ENCODE measurements around the gene OR2T29. TPM values are rescaled to one million over a fixed set of nuclear protein-coding genes. Genes with fewer than 3 reads are reported as not detected.
A peak's percentile ranks its signal among the peaks of the same experiment; 100 is the strongest.
"Not testable (repeated sequence)": the region's sequence is repeated elsewhere in the genome, so short reads cannot be mapped to it uniquely, and the experiment has no call there.

Gene OR2T29
- polyA plus RNA-seq, 4 donors: not detected

GRCh38 chr1:248565530-248566373, 3.2 kb upstream of the OR2T29 start:
- not testable (repeated sequence) for H3K36me3 ChIP-seq (ENCODE audit: control insufficient read depth in 3 of 3, insufficient read depth in 2 of 3, low read depth in 1 of 3, low read length in 3 of 3); H3K4me3 ChIP-seq (ENCODE audit: low read depth in 1 of 3, low read length in 3 of 3); H3K27me3 ChIP-seq (ENCODE audit: control insufficient read depth in 3 of 3, insufficient read depth in 3 of 3, low read length in 3 of 3); DNase-seq; H3K9me3 ChIP-seq (ENCODE audit: control insufficient read depth in 2 of 2, insufficient read depth in 1 of 2, low read depth in 1 of 2, low read length in 1 of 2); FAIRE-seq; H3K4me1 ChIP-seq (ENCODE audit: control insufficient read depth in 3 of 3, insufficient read depth in 2 of 3, low read depth in 1 of 3, low read length in 2 of 3); H3K27ac ChIP-seq (ENCODE audit: low read depth in 1 of 3, low read length in 2 of 3)
- 59 to 68% (median 63%) methylated on average over 11 of the region's 11 CpGs for WGBS, 3 donors

GRCh38 chr1:248551027-248551426, 11.5 kb downstream of the OR2T29 start:
- H3K9me3 ChIP-seq (ENCODE audit: control insufficient read depth in 2 of 2, insufficient read depth in 1 of 2, low read depth in 1 of 2, low read length in 1 of 2); FAIRE-seq; H3K4me3 ChIP-seq (ENCODE audit: low read depth in 1 of 3, low read length in 3 of 3); H3K4me1 ChIP-seq (ENCODE audit: control insufficient read depth in 3 of 3, insufficient read depth in 2 of 3, low read depth in 1 of 3, low read length in 2 of 3); H3K27ac ChIP-seq (ENCODE audit: low read depth in 1 of 3, low read length in 2 of 3); H3K36me3 ChIP-seq (ENCODE audit: control insufficient read depth in 3 of 3, insufficient read depth in 2 of 3, low read depth in 1 of 3, low read length in 3 of 3); DNase-seq; H3K27me3 ChIP-seq (ENCODE audit: control insufficient read depth in 3 of 3, insufficient read depth in 3 of 3, low read length in 3 of 3): not testable (repeated sequence)
- WGBS, 3 donors: no CpG with 5 or more reads among the region's 6 CpGs

GRCh38 chr1:248547383-248547782, 15.2 kb downstream of the OR2T29 start:
- no CpG with 5 or more reads among the region's 2 CpGs for WGBS, 3 donors
- FAIRE-seq; H3K27ac ChIP-seq (ENCODE audit: low read depth in 1 of 3, low read length in 2 of 3); H3K27me3 ChIP-seq (ENCODE audit: control insufficient read depth in 3 of 3, insufficient read depth in 3 of 3, low read length in 3 of 3); H3K36me3 ChIP-seq (ENCODE audit: control insufficient read depth in 3 of 3, insufficient read depth in 2 of 3, low read depth in 1 of 3, low read length in 3 of 3); H3K4me1 ChIP-seq (ENCODE audit: control insufficient read depth in 3 of 3, insufficient read depth in 2 of 3, low read depth in 1 of 3, low read length in 2 of 3); H3K4me3 ChIP-seq (ENCODE audit: low read depth in 1 of 3, low read length in 3 of 3); H3K9me3 ChIP-seq (ENCODE audit: control insufficient read depth in 2 of 2, insufficient read depth in 1 of 2, low read depth in 1 of 2, low read length in 1 of 2); DNase-seq: not testable (repeated sequence)

- not testable (repeated sequence) for H3K4me1 ChIP-seq (ENCODE audit: control insufficient read depth in 3 of 3, insufficient read depth in 2 of 3, low read depth in 1 of 3, low read length in 2 of 3); DNase-seq; H3K36me3 ChIP-seq (ENCODE audit: control insufficient read depth in 3 of 3, insufficient read depth in 2 of 3, low read depth in 1 of 3, low read length in 3 of 3); H3K27ac ChIP-seq (ENCODE audit: low read depth in 1 of 3, low read length in 2 of 3); H3K4me3 ChIP-seq (ENCODE audit: low read depth in 1 of 3, low read length in 3 of 3); H3K27me3 ChIP-seq (ENCODE audit: control insufficient read depth in 3 of 3, insufficient read depth in 3 of 3, low read length in 3 of 3); H3K9me3 ChIP-seq (ENCODE audit: control insufficient read depth in 2 of 2, insufficient read depth in 1 of 2, low read depth in 1 of 2, low read length in 1 of 2)
- FAIRE-seq: peak; percentile 19
Observed at GRCh38 chr1:248537449-248537848, 25.1 kb downstream of the OR2T29 start.

GRCh38 chr1:248521856-248522255, 40.7 kb downstream of the OR2T29 start:
- FAIRE-seq (no peak), DNase-seq (no peak)
- no peaks in the 10 kb centered on the region for H3K4me1 ChIP-seq (ENCODE audit: control insufficient read depth in 3 of 3, insufficient read depth in 2 of 3, low read depth in 1 of 3, low read length in 2 of 3)
- peaks cover 0 to 3% of the 10 kb centered on the region in 2 donors for H3K9me3 ChIP-seq (ENCODE audit: control insufficient read depth in 2 of 2, insufficient read depth in 1 of 2, low read depth in 1 of 2, low read length in 1 of 2)
- H3K36me3 ChIP-seq (ENCODE audit: control insufficient read depth in 3 of 3, insufficient read depth in 2 of 3, low read depth in 1 of 3, low read length in 3 of 3): no peaks in the 10 kb centered on the region
- H3K4me3 ChIP-seq (ENCODE audit: low read depth in 1 of 3, low read length in 3 of 3): no peak overlapping the region
- no peak overlapping the region for H3K27ac ChIP-seq (ENCODE audit: low read depth in 1 of 3, low read length in 2 of 3)
- no peaks in the 10 kb centered on the region for H3K27me3 ChIP-seq (ENCODE audit: control insufficient read depth in 3 of 3, insufficient read depth in 3 of 3, low read length in 3 of 3)
- 89 to 90% (median 90%) methylated on average over 12 of the region's 12 CpGs for WGBS, 3 donors

- H3K4me3 ChIP-seq (ENCODE audit: low read depth in 1 of 3, low read length in 3 of 3); H3K27me3 ChIP-seq (ENCODE audit: control insufficient read depth in 3 of 3, insufficient read depth in 3 of 3, low read length in 3 of 3); H3K36me3 ChIP-seq (ENCODE audit: control insufficient read depth in 3 of 3, insufficient read depth in 2 of 3, low read depth in 1 of 3, low read length in 3 of 3); H3K27ac ChIP-seq (ENCODE audit: low read depth in 1 of 3, low read length in 2 of 3); H3K9me3 ChIP-seq (ENCODE audit: control insufficient read depth in 2 of 2, insufficient read depth in 1 of 2, low read depth in 1 of 2, low read length in 1 of 2); FAIRE-seq; DNase-seq; H3K4me1 ChIP-seq (ENCODE audit: control insufficient read depth in 3 of 3, insufficient read depth in 2 of 3, low read depth in 1 of 3, low read length in 2 of 3): not testable (repeated sequence)
Observed at GRCh38 chr1:248510217-248510616, 52.4 kb downstream of the OR2T29 start.

GRCh38 chr1:248507773-248508172, 54.8 kb downstream of the OR2T29 start, which contains the start of gene OR2G6:
Gene OR2G6, plus strand, starts transcription at chr1:248508073. Its CDS starts 13,574 bp downstream, at chr1:248521647.
- not testable (repeated sequence) for H3K4me3 ChIP-seq (ENCODE audit: low read depth in 1 of 3, low read length in 3 of 3); H3K27me3 ChIP-seq (ENCODE audit: control insufficient read depth in 3 of 3, insufficient read depth in 3 of 3, low read length in 3 of 3); H3K27ac ChIP-seq (ENCODE audit: low read depth in 1 of 3, low read length in 2 of 3); DNase-seq; H3K9me3 ChIP-seq (ENCODE audit: control insufficient read depth in 2 of 2, insufficient read depth in 1 of 2, low read depth in 1 of 2, low read length in 1 of 2); H3K36me3 ChIP-seq (ENCODE audit: control insufficient read depth in 3 of 3, insufficient read depth in 2 of 3, low read depth in 1 of 3, low read length in 3 of 3); H3K4me1 ChIP-seq (ENCODE audit: control insufficient read depth in 3 of 3, insufficient read depth in 2 of 3, low read depth in 1 of 3, low read length in 2 of 3)
- WGBS, 3 donors: no CpG with 5 or more reads among the region's 2 CpGs
- FAIRE-seq: peak; percentile 92

Measured in small intestine (tissue), 7 donors.